ENCODE results near the gene NKIRAS1.
A peak's percentile ranks its signal among the peaks of the same experiment; 100 is the strongest.
"Not testable (repeated sequence)": the region's sequence is repeated elsewhere in the genome, so short reads cannot be mapped to it uniquely, and the experiment has no call there.

Gene NKIRAS1

GRCh38 chr3:23867400-23867799, 49.4 kb downstream of the NKIRAS1 start:
- no peak for DNase-seq

- peak; percentile 89 for DNase-seq
Measured at GRCh38 chr3:23865595-23866396, 51.0 kb downstream of the NKIRAS1 start.

GRCh38 chr3:23864931-23865330, 51.9 kb downstream of the NKIRAS1 start:
- no peak for DNase-seq

GRCh38 chr3:23863060-23863459, 53.7 kb downstream of the NKIRAS1 start:
- no peak for DNase-seq

- no peak for DNase-seq
Measured at GRCh38 chr3:23861689-23862088, 55.1 kb downstream of the NKIRAS1 start.

- DNase-seq: no peak
Measured at GRCh38 chr3:23859839-23860382, 56.9 kb downstream of the NKIRAS1 start.

GRCh38 chr3:23859012-23859743, 57.6 kb downstream of the NKIRAS1 start:
- no peak for DNase-seq

GRCh38 chr3:23856286-23856685, 60.5 kb downstream of the NKIRAS1 start:
- DNase-seq: no peak

- DNase-seq: not testable (repeated sequence)
Measured at GRCh38 chr3:23849462-23849861, 67.3 kb downstream of the NKIRAS1 start.

- DNase-seq: no peak
Measured at GRCh38 chr3:23845326-23846216, 71.2 kb downstream of the NKIRAS1 start.

GRCh38 chr3:23843869-23844268, 72.9 kb downstream of the NKIRAS1 start:
- DNase-seq: no peak

Measured in NCI-H2029 treated with DMSO at 0.1 percent for 48 hours (cell line).